ENCODE results near the gene PLCH2.
"Not testable (repeated sequence)": the region's sequence is repeated elsewhere in the genome, so short reads cannot be mapped to it uniquely, and the experiment has no call there.

PLCH2 gene

GRCh38 chr1:2546515-2547209 lies 70.6 kb downstream of the PLCH2 start:
- no peak for DNase-seq (ENCODE audit: low spot score)

GRCh38 chr1:2547210-2548067 lies 71.3 kb downstream of the PLCH2 start:
- no peak for DNase-seq (ENCODE audit: low spot score)

- no peak for DNase-seq (ENCODE audit: low spot score)
Measured at GRCh38 chr1:2548068-2548589, 72.0 kb downstream of the PLCH2 start.

GRCh38 chr1:2549367-2550029 lies 73.4 kb downstream of the PLCH2 start:
- not testable (repeated sequence) for DNase-seq (ENCODE audit: low spot score)

GRCh38 chr1:2550309-2550861 lies 74.3 kb downstream of the PLCH2 start:
- not testable (repeated sequence) for DNase-seq (ENCODE audit: low spot score)

- not testable (repeated sequence) for DNase-seq (ENCODE audit: low spot score)
Measured at GRCh38 chr1:2551544-2551943, 75.5 kb downstream of the PLCH2 start.

- DNase-seq (ENCODE audit: low spot score), result no peak
Measured at GRCh38 chr1:2552189-2552588, 76.1 kb downstream of the PLCH2 start.

GRCh38 chr1:2553076-2553475 lies 77.0 kb downstream of the PLCH2 start:
- not testable (repeated sequence) for DNase-seq (ENCODE audit: low spot score)

GRCh38 chr1:2553871-2554620 lies 78.0 kb downstream of the PLCH2 start:
- no peak for DNase-seq (ENCODE audit: low spot score)

- DNase-seq (ENCODE audit: low spot score), result no peak
Measured at GRCh38 chr1:2554621-2555387, 78.7 kb downstream of the PLCH2 start.

Measured in left forelimb (tissue), 1 donor.